ENCODE results near the gene CEP41.

The CEP41 gene

GRCh38 chr7:130351791-130352090, 89.1 kb downstream of the CEP41 start:
- Histone ChIP-seq H3K27me3 (no peaks in the 10 kb centered on the region), H4K20me1 (no peaks in the 10 kb centered on the region), H3K27ac (peak overlapping the region in 7 of 11 experiments; percentile 10 to 76 (median 74); a peak in 12 of 22 replicates), H3K4me3 (no peak overlapping the region), H3K4me1 (peaks cover 25 to 47% (median 39%) of the 10 kb centered on the region in 10 experiments), H3K9me3 (replicated peaks in 1 of 11) (no peaks in the 10 kb centered on the region), H3K4me2 (peak overlapping the region; percentile 69 to 95 (median 87)), H3K9ac (peak overlapping the region in 4 of 11 experiments; percentile 59 to 66 (median 61); a peak in 5 of 22 replicates), H3K36me3 (no peaks in the 10 kb centered on the region)
- no peak for TF ChIP-seq Cebpa-rat (IDR thresholded peaks at IDR 0.05)

- no peaks in the 10 kb centered on the region for H3K27me3 ChIP-seq
- no peak for TF ChIP-seq Cebpa-rat (IDR thresholded peaks at IDR 0.05)
- peak overlapping the region in 8 of 11 experiments; percentile 34 to 66 (median 60); a peak in 15 of 22 replicates for H3K9ac ChIP-seq
- peak overlapping the region in 9 of 11 experiments; percentile 18 to 76 (median 66); a peak in 15 of 22 replicates for H3K27ac ChIP-seq
- H3K4me3 ChIP-seq: peak overlapping the region in 4 of 10 experiments; percentile 10 to 16 (median 13); a peak in 4 of 20 replicates
- peak overlapping the region; percentile 69 to 95 (median 87) for H3K4me2 ChIP-seq
- no peaks in the 10 kb centered on the region for H4K20me1 ChIP-seq
- H3K4me1 ChIP-seq: peaks cover 25 to 42% (median 35%) of the 10 kb centered on the region in 10 experiments
- no peaks in the 10 kb centered on the region for H3K36me3 ChIP-seq
- no peaks in the 10 kb centered on the region for H3K9me3 ChIP-seq (replicated peaks in 1 of 11)
These were observed 89.6 kb downstream of the CEP41 start for GRCh38 chr7:130350945-130351790.

- Histone ChIP-seq H3K9ac (peak overlapping the region in 8 of 11 experiments; percentile 34 to 66 (median 60); a peak in 13 of 22 replicates), H3K4me2 (peak overlapping the region; percentile 69 to 95 (median 87)), H3K36me3 (no peaks in the 10 kb centered on the region), H3K27ac (peak overlapping the region in 9 of 11 experiments; percentile 18 to 76 (median 66); a peak in 16 of 22 replicates), H4K20me1 (no peaks in the 10 kb centered on the region), H3K4me1 (peaks cover 25 to 40% (median 35%) of the 10 kb centered on the region in 10 experiments), H3K27me3 (no peaks in the 10 kb centered on the region), H3K9me3 (replicated peaks in 1 of 11) (no peaks in the 10 kb centered on the region), H3K4me3 (peak overlapping the region in 4 of 10 experiments; percentile 10 to 16 (median 13); a peak in 3 of 20 replicates)
- peak in 3 of 11 experiments; percentile 25 to 43 (median 26); a peak in 3 of 22 replicates for TF ChIP-seq Cebpa-rat (IDR thresholded peaks at IDR 0.05)
These were observed 90.7 kb downstream of the CEP41 start for GRCh38 chr7:130349911-130350782.

GRCh38 chr7:130346941-130347340, 93.9 kb downstream of the CEP41 start:
- H4K20me1 ChIP-seq: no peaks in the 10 kb centered on the region
- no peak overlapping the region for H3K4me2 ChIP-seq
- no peaks in the 10 kb centered on the region for H3K9me3 ChIP-seq (replicated peaks in 1 of 11)
- H3K9ac ChIP-seq: no peak overlapping the region
- H3K4me1 ChIP-seq: peaks cover 23 to 26% (median 24%) of the 10 kb centered on the region in 10 experiments
- H3K27me3 ChIP-seq: no peaks in the 10 kb centered on the region
- H3K36me3 ChIP-seq: no peaks in the 10 kb centered on the region
- no peak overlapping the region for H3K4me3 ChIP-seq
- no peak for TF ChIP-seq Cebpa-rat (IDR thresholded peaks at IDR 0.05)
- no peak overlapping the region for H3K27ac ChIP-seq

- Histone ChIP-seq H3K27ac (no peak overlapping the region), H3K9ac (no peak overlapping the region), H3K4me2 (no peak overlapping the region), H3K9me3 (replicated peaks in 1 of 11) (no peaks in the 10 kb centered on the region), H3K36me3 (no peaks in the 10 kb centered on the region), H3K27me3 (no peaks in the 10 kb centered on the region), H3K4me1 (peaks cover 17 to 20% (median 18%) of the 10 kb centered on the region in 10 experiments), H3K4me3 (no peak overlapping the region), H4K20me1 (no peaks in the 10 kb centered on the region)
- no peak for TF ChIP-seq Cebpa-rat (IDR thresholded peaks at IDR 0.05)
These were observed 94.5 kb downstream of the CEP41 start for GRCh38 chr7:130346177-130346905.

- Histone ChIP-seq H3K27me3 (no peaks in the 10 kb centered on the region), H3K36me3 (no peaks in the 10 kb centered on the region), H3K4me2 (no peak overlapping the region), H3K4me1 (peaks cover 11 to 13% (median 12%) of the 10 kb centered on the region in 10 experiments), H3K9ac (no peak overlapping the region), H4K20me1 (no peaks in the 10 kb centered on the region), H3K9me3 (replicated peaks in 1 of 11) (no peaks in the 10 kb centered on the region), H3K4me3 (no peak overlapping the region), H3K27ac (no peak overlapping the region)
- no peak for TF ChIP-seq Cebpa-rat (IDR thresholded peaks at IDR 0.05)
These were observed 95.1 kb downstream of the CEP41 start for GRCh38 chr7:130345725-130346124.

GRCh38 chr7:130345136-130345535, 95.7 kb downstream of the CEP41 start:
- Histone ChIP-seq H3K27ac (no peak overlapping the region), H3K9me3 (replicated peaks in 1 of 11) (no peaks in the 10 kb centered on the region), H3K4me1 (peaks cover 5 to 7% (median 6%) of the 10 kb centered on the region in 10 experiments), H4K20me1 (no peaks in the 10 kb centered on the region), H3K4me3 (no peak overlapping the region), H3K4me2 (no peak overlapping the region), H3K36me3 (no peaks in the 10 kb centered on the region), H3K9ac (no peak overlapping the region), H3K27me3 (no peaks in the 10 kb centered on the region)
- TF ChIP-seq Cebpa-rat (IDR thresholded peaks at IDR 0.05): no peak

- Histone ChIP-seq H3K4me1 (no peaks in the 10 kb centered on the region), H3K27ac (no peak within 1 kb of the TSS), H3K4me3 (no peak within 1 kb of the TSS), H3K9me3 (replicated peaks in 1 of 11) (no peaks in the 10 kb centered on the region), H3K4me2 (no peak within 1 kb of the TSS), H3K36me3 (no peaks in the 10 kb centered on the region), H4K20me1 (no peaks in the 10 kb centered on the region), H3K9ac (no peak within 1 kb of the TSS), H3K27me3 (no peaks in the 10 kb centered on the region)
- TF ChIP-seq Cebpa-rat (IDR thresholded peaks at IDR 0.05): no peak
These were observed 96.4 kb downstream of the CEP41 start, which contains the start of gene CPA5 for GRCh38 chr7:130344271-130344866. Gene CPA5 (plus strand): TSS chr7:130344816. CDS start chr7:130346486, 1,670 bp downstream.

Measured in BLaER1 treated with 17β-estradiol and CSF1 and Interleukin-3, amounts not matched to agents 10 nM and 100 nM (cell line).